K562 (cell line): ENCODE data around the gene TTC39C. TPM values are rescaled to one million over a fixed set of nuclear protein-coding genes. Genes with fewer than 3 reads are reported as not detected.

Experiments used
- CBFA2T3 ChIP-seq: fragments of 450-650 bp; IDR thresholded peaks from 2 replicates; pipeline ENCODE4 v1.6.1; 2017
- DMBX1 ChIP-seq: fragments of 250-450 bp; sonication (Bioruptor Pico); IDR thresholded peaks from 2 replicates; pipeline ENCODE4 v1.8.0; 2022; ENCODE audit warnings: inconsistent platforms, mild to moderate bottlenecking, moderate library complexity, borderline replicate concordance
- FOXJ2 ChIP-seq: fragments of 200-800 bp; sonication (Bioruptor generic); IDR thresholded peaks from 2 replicates; pipeline ENCODE4 v1.6.1; 2016; ENCODE audit warnings: missing genetic modification characterization, missing compliant biosample characterization
- OTX1 ChIP-seq: fragments of 450-650 bp; formaldehyde crosslinking; IDR thresholded peaks from 2 replicates; pipeline ENCODE4 v1.4.0; 2022; ENCODE audit warnings: mild to moderate bottlenecking
- SRSF3 ChIP-seq: fragments of 200-400 bp; formaldehyde crosslinking; IDR thresholded peaks from 2 replicates; pipeline ENCODE4 v1.6.1; 2016; ENCODE audit warnings: mild to moderate bottlenecking, low read length, moderate library complexity; ENCODE audit not compliant: insufficient read depth
- TBP ChIP-seq: optimal IDR thresholded peaks from 2 replicates; pipeline ENCODE3; 2011; ENCODE audit warnings: low read depth, low read length, improper control_type of control experiment
- ZBTB1 ChIP-seq: sonication (generic); formaldehyde crosslinking; IDR thresholded peaks from 2 replicates; pipeline ENCODE4 v1.8.1; 2023; ENCODE audit warnings: missing genetic modification reagents, low read depth, mild to moderate bottlenecking, borderline replicate concordance
- ZKSCAN3 ChIP-seq: fragments of 250-450 bp; sonication (Bioruptor Pico); IDR thresholded peaks from 2 replicates; pipeline ENCODE4 v1.4.0; 2020
- ZNF3 ChIP-seq: fragments of 250-450 bp; sonication (Bioruptor Pico); IDR thresholded peaks from 2 replicates; pipeline ENCODE4 v1.5.0; 2021; ENCODE audit warnings: mild to moderate bottlenecking, moderate library complexity
- ZNF589 ChIP-seq: fragments of 200-800 bp; sonication (Bioruptor generic); IDR thresholded peaks from 2 replicates; pipeline ENCODE4 v1.6.1; 2016; ENCODE audit warnings: low read depth, missing genetic modification characterization, missing compliant biosample characterization
- polyA plus RNA-seq, 8 experiments: library from polyadenylated mRNA; depleted of rRNA in 4 of 8; stranded (reverse) in 5 of 8; unstranded in 3 of 8; fragments of >200 nt; fragmentation: Nextera tagmentation in 2 of 8; fragmentation: Illumina TruSeq in 1 of 8; extraction: Ambion mirVana in 2 of 8; extraction: Trizol in 1 of 8; gene quantifications; 2 replicates each; pipeline versions ENCODE4 v1.2.1 to v1.2.3, GENCODE V29; 2011 to 2014; ENCODE audit warnings: inconsistent platforms in 1 of 8, missing spikeins in 1 of 8
- total RNA-seq, 7 experiments: library from RNA; depleted of rRNA in 6 of 7; stranded (reverse); fragments of >200 nt in 6 of 7; fragmentation: Illumina TruSeq in 2 of 7; extraction: Trizol in 2 of 7; gene quantifications; 2 replicates each; pipeline versions ENCODE4 v1.2.1 to v1.2.3, GENCODE V29; 2011 to 2021; ENCODE audit warnings: low replicate concordance in 1 of 7
- TF ChIP-seq, protein P1 (sequence below): fragments of 250-450 bp; sonication (Bioruptor Pico); IDR thresholded peaks from 2 replicates; pipeline ENCODE4 v1.4.0; 2020; ENCODE audit warnings: mild to moderate bottlenecking, moderate library complexity
- TF ChIP-seq, protein P2 (sequence below), 2 experiments: fragments of 450-650 bp; IDR thresholded peaks; 2 replicates each; pipeline ENCODE4 v1.6.1; 2016

TTC39C gene
- total and polyA plus RNA-seq, 9 of the 15 experiments (the other 6 are each of a cell fraction or from before 2014, with no cell fraction given): 0.01 to 0.58 (median 0.18) TPM; not detected in 5

DNA sequence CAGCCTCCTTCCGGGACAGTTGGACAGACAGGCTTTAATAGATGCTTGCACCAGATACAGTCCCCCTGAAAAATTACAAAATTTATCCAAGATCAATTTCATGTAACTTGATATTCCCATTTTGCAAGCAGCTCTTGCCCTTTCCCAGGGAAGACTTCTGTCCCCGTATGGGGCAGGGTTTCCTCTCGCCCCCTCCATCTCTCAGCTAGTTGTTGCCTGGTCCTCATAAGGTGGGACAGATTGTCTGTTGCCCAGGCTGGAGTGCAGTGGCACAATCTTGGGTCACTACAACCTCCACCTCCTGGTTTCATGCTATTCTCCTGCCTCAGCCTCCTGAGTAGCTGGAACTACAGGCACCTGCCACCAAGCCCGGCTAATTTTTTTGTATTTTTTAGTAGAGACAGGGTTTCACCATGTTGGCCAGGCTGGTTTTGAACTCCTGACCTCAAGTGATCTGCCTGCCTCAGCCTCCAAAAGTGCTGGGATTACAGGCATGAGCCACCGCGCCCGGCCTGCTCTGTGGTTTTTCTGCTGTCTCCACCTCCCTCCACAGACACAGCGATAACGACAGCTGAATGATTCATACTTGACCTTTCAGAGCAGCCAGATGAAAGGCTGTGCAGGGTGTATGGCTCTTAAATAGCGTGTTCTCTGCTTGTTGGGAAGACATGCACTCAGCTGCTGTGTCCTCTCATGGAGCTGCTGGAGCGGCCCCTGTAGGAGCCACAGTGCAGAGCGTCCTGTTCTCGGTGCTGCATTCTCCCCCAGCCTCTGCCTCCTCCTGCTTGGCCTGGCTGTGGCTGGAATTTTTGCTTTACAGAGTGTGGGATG is 61.4 kb downstream of the TTC39C start (continued):
- TF ChIP-seq, protein P1, sequence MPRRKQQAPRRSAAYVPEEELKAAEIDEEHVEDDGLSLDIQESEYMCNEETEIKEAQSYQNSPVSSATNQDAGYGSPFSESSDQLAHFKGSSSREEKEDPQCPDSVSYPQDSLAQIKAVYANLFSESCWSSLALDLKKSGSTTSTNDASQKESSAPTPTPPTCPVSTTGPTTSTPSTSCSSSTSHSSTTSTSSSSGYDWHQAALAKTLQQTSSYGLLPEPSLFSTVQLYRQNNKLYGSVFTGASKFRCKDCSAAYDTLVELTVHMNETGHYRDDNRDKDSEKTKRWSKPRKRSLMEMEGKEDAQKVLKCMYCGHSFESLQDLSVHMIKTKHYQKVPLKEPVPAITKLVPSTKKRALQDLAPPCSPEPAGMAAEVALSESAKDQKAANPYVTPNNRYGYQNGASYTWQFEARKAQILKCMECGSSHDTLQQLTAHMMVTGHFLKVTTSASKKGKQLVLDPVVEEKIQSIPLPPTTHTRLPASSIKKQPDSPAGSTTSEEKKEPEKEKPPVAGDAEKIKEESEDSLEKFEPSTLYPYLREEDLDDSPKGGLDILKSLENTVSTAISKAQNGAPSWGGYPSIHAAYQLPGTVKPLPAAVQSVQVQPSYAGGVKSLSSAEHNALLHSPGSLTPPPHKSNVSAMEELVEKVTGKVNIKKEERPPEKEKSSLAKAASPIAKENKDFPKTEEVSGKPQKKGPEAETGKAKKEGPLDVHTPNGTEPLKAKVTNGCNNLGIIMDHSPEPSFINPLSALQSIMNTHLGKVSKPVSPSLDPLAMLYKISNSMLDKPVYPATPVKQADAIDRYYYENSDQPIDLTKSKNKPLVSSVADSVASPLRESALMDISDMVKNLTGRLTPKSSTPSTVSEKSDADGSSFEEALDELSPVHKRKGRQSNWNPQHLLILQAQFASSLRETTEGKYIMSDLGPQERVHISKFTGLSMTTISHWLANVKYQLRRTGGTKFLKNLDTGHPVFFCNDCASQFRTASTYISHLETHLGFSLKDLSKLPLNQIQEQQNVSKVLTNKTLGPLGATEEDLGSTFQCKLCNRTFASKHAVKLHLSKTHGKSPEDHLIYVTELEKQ: no peak
- no peak for TF ChIP-seq ZKSCAN3 (CRISPR knock-in tag)
- peak; percentile 81 for TF ChIP-seq TBP
- TF ChIP-seq, protein P2, sequence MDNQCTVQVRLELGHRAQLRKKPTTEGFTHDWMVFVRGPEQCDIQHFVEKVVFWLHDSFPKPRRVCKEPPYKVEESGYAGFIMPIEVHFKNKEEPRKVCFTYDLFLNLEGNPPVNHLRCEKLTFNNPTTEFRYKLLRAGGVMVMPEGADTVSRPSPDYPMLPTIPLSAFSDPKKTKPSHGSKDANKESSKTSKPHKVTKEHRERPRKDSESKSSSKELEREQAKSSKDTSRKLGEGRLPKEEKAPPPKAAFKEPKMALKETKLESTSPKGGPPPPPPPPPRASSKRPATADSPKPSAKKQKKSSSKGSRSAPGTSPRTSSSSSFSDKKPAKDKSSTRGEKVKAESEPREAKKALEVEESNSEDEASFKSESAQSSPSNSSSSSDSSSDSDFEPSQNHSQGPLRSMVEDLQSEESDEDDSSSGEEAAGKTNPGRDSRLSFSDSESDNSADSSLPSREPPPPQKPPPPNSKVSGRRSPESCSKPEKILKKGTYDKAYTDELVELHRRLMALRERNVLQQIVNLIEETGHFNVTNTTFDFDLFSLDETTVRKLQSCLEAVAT (IDR thresholded peaks at IDR 0.05): peak in 1 of 2 experiments; percentile 47; a peak in 1 of 4 replicates
- no peak for TF ChIP-seq SRSF3
- TF ChIP-seq DMBX1 (CRISPR knock-in tag): no peak
- no peak for TF ChIP-seq ZNF589 (CRISPR knock-in tag)
- TF ChIP-seq ZBTB1 (CRISPR knock-in tag): no peak
- no peak for TF ChIP-seq ZNF3
- peak; percentile 77 for TF ChIP-seq CBFA2T3
- no peak for TF ChIP-seq OTX1 (CRISPR knock-in tag)
- TF ChIP-seq FOXJ2 (tag): no peak
